GM23338 (cell line): Measurements from ENCODE around the gene UNC13C. TPM values are rescaled to one million over a fixed set of nuclear protein-coding genes. Genes with fewer than 3 reads are reported as not detected.

Experiments
- ATAC-seq: fragments of 200-7000 bp; cut with Tn5 transposase; 3 replicates; pipeline ENCODE4 v1.9.1; 2020
- DNase-seq: peaks from one replicate; pipeline ENCODE4 v3.0.0-alpha.2; 2015; ENCODE audit warnings: low spot score
- H2AFZ ChIP-seq: fragments of 200-600 bp; sonication (generic); 2 replicates; pipeline ENCODE4 v1.8.0; 2016; ENCODE audit warnings: antibody characterized with exemption, mild to moderate bottlenecking, moderate library complexity
- H3F3A ChIP-seq: fragments of 200-600 bp; sonication (generic); replicated peaks from 2 replicates; pipeline ENCODE4 v1.8.0; 2017; ENCODE audit warnings: antibody characterized with exemption, mixed run types, low read depth
- H3K27ac ChIP-seq: fragments of 200-600 bp; sonication (generic); 2 replicates; pipeline ENCODE4 v1.6.1; 2016; ENCODE audit warnings: low read depth
- H3K27me3 ChIP-seq: fragments of 200-600 bp; sonication (generic); 2 replicates; pipeline ENCODE4 v1.8.0; 2016; ENCODE audit warnings: mild to moderate bottlenecking, mixed run types, moderate library complexity; ENCODE audit not compliant: insufficient read depth
- H3K36me3 ChIP-seq: fragments of 200-600 bp; sonication (generic); 2 replicates; pipeline ENCODE4 v1.8.0; 2016; ENCODE audit warnings: mild to moderate bottlenecking; ENCODE audit not compliant: insufficient read depth
- H3K4me1 ChIP-seq: fragments of 200-600 bp; sonication (generic); 2 replicates; pipeline ENCODE4 v1.8.0; 2016; ENCODE audit warnings: mild to moderate bottlenecking, moderate library complexity; ENCODE audit not compliant: insufficient read depth
- H3K4me2 ChIP-seq: fragments of 200-600 bp; sonication (generic); 2 replicates; pipeline ENCODE4 v1.7.1; 2017; ENCODE audit warnings: mixed run types
- H3K4me3 ChIP-seq: fragments of 200-600 bp; sonication (generic); 2 replicates; pipeline ENCODE4 v1.6.1; 2016; ENCODE audit warnings: mixed run types
- H3K79me2 ChIP-seq: fragments of 200-600 bp; sonication (generic); replicated peaks from 2 replicates; pipeline ENCODE4 v1.8.0; 2017; ENCODE audit warnings: mild to moderate bottlenecking; ENCODE audit not compliant: insufficient read depth
- H3K9me2 ChIP-seq: fragments of 200-600 bp; sonication (generic); 2 replicates; pipeline ENCODE4 v1.8.0; 2017; ENCODE audit not compliant: insufficient read depth
- H4K20me1 ChIP-seq: fragments of 200-600 bp; sonication (generic); replicated peaks from 2 replicates; pipeline ENCODE4 v1.8.0; 2017; ENCODE audit warnings: mild to moderate bottlenecking; ENCODE audit not compliant: insufficient read depth
- H3K27ac Mint-ChIP-seq: 2 replicates; pipeline ENCODE4 v1.8.0; 2020; ENCODE audit warnings: inconsistent platforms, mild to moderate bottlenecking, moderate library complexity, mixed read lengths
- H3K27me3 Mint-ChIP-seq: 3 replicates; pipeline ENCODE4 v1.8.0; 2022; ENCODE audit warnings: low read depth, mild to moderate bottlenecking, moderate library complexity, mixed read lengths, inconsistent platforms; ENCODE audit not compliant: insufficient read depth, poor library complexity
- H3K36me3 Mint-ChIP-seq: 3 replicates; pipeline ENCODE4 v1.8.0; 2021; ENCODE audit warnings: low read depth, mild to moderate bottlenecking, inconsistent platforms, moderate library complexity, mixed read lengths
- H3K4me1 Mint-ChIP-seq: 3 replicates; pipeline ENCODE4 v1.8.0; 2020; ENCODE audit warnings: mild to moderate bottlenecking, inconsistent platforms, mixed read lengths
- H3K4me3 Mint-ChIP-seq: 3 replicates; pipeline ENCODE4 v1.8.0; 2021; ENCODE audit warnings: moderate library complexity, mild to moderate bottlenecking, inconsistent platforms, mixed read lengths
- H3K9me3 Mint-ChIP-seq: 3 replicates; pipeline ENCODE4 v1.8.0; 2020; ENCODE audit warnings: moderate library complexity, mild to moderate bottlenecking, inconsistent platforms, mixed read lengths
- REST ChIP-seq: IDR thresholded peaks from one replicate; pipeline ENCODE4 v1.6.1; 2018; ENCODE audit warnings: antibody characterized with exemption; ENCODE audit not compliant: unreplicated experiment
- ZNF331 ChIP-seq: fragments of 250-450 bp; sonication (Bioruptor Pico); IDR thresholded peaks from 2 replicates; pipeline ENCODE4 v1.5.0; 2020; ENCODE audit warnings: low read depth, mild to moderate bottlenecking, moderate library complexity
- polyA plus RNA-seq: library from polyadenylated mRNA; unstranded; fragments of >200 nt; fragmentation: Nextera tagmentation; extraction: Ambion mirVana; gene quantifications from 2 replicates; pipeline ENCODE4 v1.2.1, GENCODE V29; 2016
- total RNA-seq: library from RNA; depleted of rRNA; stranded (reverse); fragments of >200 nt; shearing (Covaris generic); gene quantifications from 2 replicates; pipeline ENCODE4 v1.2.3, GENCODE V29; 2014
- TF ChIP-seq, protein P1 (sequence below), 2 experiments: fragments of 200-600 bp in 1 of 2; sonication (generic) in 1 of 2; conservative IDR thresholded peaks; 2 replicates each; pipeline versions ENCODE4 v1.5.1 to v1.6.1; 2016 to 2017; ENCODE audit warnings: antibody characterized with exemption in 2 of 2, low read depth in 2 of 2, mild to moderate bottlenecking in 2 of 2, moderate library complexity in 1 of 2

The UNC13C gene
- total and polyA plus RNA-seq, 2 experiments from 2014 or later = 0.03 TPM; not detected in 1

DNA sequence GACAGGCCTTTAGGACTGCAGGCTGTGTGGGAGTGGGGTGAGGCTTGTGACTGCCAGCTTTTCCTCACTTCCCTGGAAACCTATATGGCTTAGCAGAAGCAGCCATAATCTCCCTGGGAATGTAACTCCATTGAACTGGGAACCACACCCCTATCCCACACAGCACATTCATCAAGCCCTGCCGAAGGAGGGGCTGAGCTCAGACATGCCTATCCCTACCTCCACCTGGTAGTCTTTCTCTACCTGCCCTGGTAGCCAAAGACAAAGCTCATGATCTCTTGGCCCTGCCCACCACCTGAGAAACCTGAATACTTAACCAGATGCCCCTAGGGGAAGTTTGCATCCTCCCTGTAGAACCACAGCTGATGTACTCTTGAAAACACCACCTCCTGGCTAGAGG is 219.8 kb downstream of the UNC13C start:
- Mint-ChIP-seq H3K27ac (no peak overlapping the region), H3K9me3 (peaks cover 59% of the 10 kb centered on the region)
- no peak overlapping the region for H3K27ac ChIP-seq

GRCh38 chr15:54206586-54207321 is 228.5 kb downstream of the UNC13C start:
- Histone ChIP-seq H3K4me1 (no peaks in the 10 kb centered on the region), H3K9me2 (no peaks in the 10 kb centered on the region), H4K20me1 (no peaks in the 10 kb centered on the region), H2AFZ (no peak overlapping the region), H3K36me3 (0 out of 2 replicates have a peak, but pooled peaks cover 6% of the 10 kb centered on the region), H3K27ac (no peak overlapping the region), H3F3A (no peaks in the 10 kb centered on the region), H3K4me2 (no peak overlapping the region), H3K4me3 (no peak overlapping the region), H3K27me3 (no peaks in the 10 kb centered on the region), H3K79me2 (no peaks in the 10 kb centered on the region)
- Mint-ChIP-seq H3K27me3 (peaks cover 3% of the 10 kb centered on the region), H3K9me3 (peaks cover 25% of the 10 kb centered on the region), H3K4me1 (no peaks in the 10 kb centered on the region), H3K4me3 (no peak overlapping the region), H3K36me3 (no peaks in the 10 kb centered on the region), H3K27ac (no peak overlapping the region)
- TF ChIP-seq, protein P1, sequence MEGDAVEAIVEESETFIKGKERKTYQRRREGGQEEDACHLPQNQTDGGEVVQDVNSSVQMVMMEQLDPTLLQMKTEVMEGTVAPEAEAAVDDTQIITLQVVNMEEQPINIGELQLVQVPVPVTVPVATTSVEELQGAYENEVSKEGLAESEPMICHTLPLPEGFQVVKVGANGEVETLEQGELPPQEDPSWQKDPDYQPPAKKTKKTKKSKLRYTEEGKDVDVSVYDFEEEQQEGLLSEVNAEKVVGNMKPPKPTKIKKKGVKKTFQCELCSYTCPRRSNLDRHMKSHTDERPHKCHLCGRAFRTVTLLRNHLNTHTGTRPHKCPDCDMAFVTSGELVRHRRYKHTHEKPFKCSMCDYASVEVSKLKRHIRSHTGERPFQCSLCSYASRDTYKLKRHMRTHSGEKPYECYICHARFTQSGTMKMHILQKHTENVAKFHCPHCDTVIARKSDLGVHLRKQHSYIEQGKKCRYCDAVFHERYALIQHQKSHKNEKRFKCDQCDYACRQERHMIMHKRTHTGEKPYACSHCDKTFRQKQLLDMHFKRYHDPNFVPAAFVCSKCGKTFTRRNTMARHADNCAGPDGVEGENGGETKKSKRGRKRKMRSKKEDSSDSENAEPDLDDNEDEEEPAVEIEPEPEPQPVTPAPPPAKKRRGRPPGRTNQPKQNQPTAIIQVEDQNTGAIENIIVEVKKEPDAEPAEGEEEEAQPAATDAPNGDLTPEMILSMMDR (conservative IDR thresholded peaks at IDR 0.05; ENCODE audit: low read depth in 2 of 2) = no peak
- TF ChIP-seq ZNF331 (CRISPR knock-in tag) = no peak
- DNase-seq (no peak), ATAC-seq (no peak)

More for the DNA sequence above, 219.8 kb downstream of the UNC13C start:
- ATAC-seq (peak; percentile 41; the same call in 1 of the 3 replicates), DNase-seq (no peak)
- Histone ChIP-seq H3K79me2 (no peaks in the 10 kb centered on the region), H3K36me3 (no peaks in the 10 kb centered on the region; the same call in 1 of the 2 replicates), H3K27me3 (no peaks in the 10 kb centered on the region), H2AFZ (no peak overlapping the region), H3F3A (no peaks in the 10 kb centered on the region), H3K4me3 (no peak overlapping the region), H3K9me2 (no peaks in the 10 kb centered on the region), H4K20me1 (no peaks in the 10 kb centered on the region), H3K4me1 (no peaks in the 10 kb centered on the region), H3K4me2 (no peak overlapping the region)
- Mint-ChIP-seq H3K36me3 (no peaks in the 10 kb centered on the region), H3K4me3 (no peak overlapping the region), H3K27me3 (peaks cover 3% of the 10 kb centered on the region), H3K4me1 (no peaks in the 10 kb centered on the region; the same call in 2 of the 3 replicates)
- TF ChIP-seq REST = no peak
